Peyer's patch (tissue), 4 donors: ENCODE measurements around the gene WDTC1.

Experiments used
- CTCF ChIP-seq, 6 experiments: fragments of 450-650 bp in 4 of 6; fragments of 200-600 bp in 2 of 6; sonication (generic) in 1 of 6; IDR thresholded peaks; one replicate each; pipeline ENCODE4 v1.5.1; 2017 to 2019; ENCODE audit warnings: antibody characterized with exemption in 6 of 6, mild to moderate bottlenecking in 3 of 6, moderate library complexity in 1 of 6
- POLR2A ChIP-seq, 2 donors: fragments of 450-650 bp; IDR thresholded peaks; one replicate each; pipeline ENCODE4 v1.5.1; 2017; ENCODE audit warnings: antibody characterized with exemption in 2 of 2, mild to moderate bottlenecking in 2 of 2, moderate library complexity in 2 of 2

DNA sequence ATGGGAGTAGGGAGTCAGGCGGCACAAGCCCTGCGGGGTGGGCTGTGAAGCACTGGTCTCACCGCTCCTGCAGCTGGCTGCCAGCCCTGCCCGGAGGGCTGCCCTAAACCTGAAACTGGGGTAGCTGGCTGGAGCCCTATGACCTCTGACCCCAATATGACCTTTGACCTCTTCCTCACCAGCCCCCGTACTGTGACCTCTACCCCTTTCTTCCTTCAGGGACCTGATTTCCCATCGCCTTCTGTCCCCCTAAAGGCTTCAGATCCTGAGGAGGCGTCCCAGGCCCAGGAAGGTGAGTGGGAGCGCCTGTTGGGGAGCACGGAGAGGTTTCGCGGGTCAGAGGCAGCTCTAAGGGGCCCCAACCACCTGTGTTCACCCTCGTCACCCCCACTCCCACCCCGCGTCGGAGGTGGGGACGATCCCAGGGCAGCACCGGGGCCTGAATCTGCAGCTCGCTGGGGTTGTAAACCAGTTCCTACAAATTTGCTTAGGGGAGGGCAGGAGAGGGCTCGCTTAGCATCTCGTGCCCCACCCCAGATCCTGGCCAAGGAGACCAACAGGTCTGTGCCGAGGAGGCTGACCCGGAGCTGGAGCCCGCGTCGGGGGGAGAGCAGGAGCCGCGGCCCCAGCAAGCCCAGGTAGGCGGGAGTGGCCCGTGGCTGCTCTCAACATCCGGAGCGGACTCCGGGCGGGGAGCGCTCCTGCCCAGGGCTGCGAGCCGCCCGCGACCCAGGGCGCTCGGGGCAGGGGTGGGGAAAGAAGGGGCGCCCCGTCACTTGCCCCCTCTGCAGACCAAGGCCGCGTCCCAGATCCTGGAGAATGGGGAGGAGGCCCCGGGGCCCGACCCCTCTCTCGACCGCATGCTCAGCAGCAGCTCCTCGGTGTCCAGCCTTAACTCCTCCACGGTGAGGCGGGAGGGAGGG is 114.7 kb downstream of the WDTC1 start:
- TF ChIP-seq POLR2A (IDR thresholded peaks at IDR 0.05) (no peak), CTCF (IDR thresholded peaks at IDR 0.05) (no peak)
